ENCODE measurements around the gene C4orf36.
"Not testable (repeated sequence)": the region's sequence is repeated elsewhere in the genome, so short reads cannot be mapped to it uniquely, and the experiment has no call there.

Gene C4orf36

GRCh38 chr4:86917212-86918039, 25.2 kb upstream of the C4orf36 start:
- no peak for DNase-seq (ENCODE audit: low spot score)

- no peak for DNase-seq (ENCODE audit: low spot score)
Observed at GRCh38 chr4:86916392-86916791, 24.2 kb upstream of the C4orf36 start.

DNA sequence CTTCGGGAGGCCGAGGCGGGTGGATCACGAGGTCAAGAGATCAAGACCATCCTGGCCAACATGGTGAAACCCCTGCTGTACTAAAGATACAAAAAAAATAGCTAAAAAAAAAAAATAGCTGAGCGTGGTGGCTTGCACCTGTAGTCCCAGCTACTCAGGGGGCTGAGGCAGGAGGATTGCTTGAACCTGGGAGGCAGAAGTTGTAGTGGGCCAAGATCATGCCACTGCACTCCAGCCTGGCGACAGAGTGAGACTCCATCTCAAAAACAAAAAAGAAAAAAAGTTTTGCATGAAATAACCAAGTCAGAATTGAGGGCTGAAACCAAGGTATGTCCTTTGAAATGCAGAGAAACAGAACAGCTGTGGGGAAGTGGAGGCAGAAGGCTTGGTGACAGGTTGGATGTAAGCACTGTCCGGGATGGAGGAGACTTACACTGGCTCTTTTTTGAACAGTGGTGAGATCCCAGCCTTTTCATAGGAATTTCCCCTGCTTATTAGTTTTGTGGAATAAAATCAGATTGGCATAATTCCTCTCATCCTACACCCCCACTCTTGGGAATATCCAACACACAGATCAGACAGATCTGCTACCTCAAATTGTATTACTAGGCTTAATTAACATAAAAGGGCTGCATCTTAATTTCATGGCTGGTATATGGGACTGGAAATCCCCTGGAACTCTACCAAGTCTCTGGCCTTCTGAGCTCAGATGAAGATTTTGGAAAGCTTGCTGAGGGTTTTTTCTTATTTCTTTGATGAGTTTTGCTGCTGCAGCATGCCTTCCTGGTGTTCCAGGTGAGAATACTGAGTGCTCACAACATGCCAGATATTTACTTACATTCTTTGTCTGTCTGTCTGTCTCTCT, 18.8 kb upstream of the C4orf36 start:
- DNase-seq (ENCODE audit: low spot score) = no peak

GRCh38 chr4:86910369-86910768, 18.1 kb upstream of the C4orf36 start:
- no peak for DNase-seq (ENCODE audit: low spot score)

DNA sequence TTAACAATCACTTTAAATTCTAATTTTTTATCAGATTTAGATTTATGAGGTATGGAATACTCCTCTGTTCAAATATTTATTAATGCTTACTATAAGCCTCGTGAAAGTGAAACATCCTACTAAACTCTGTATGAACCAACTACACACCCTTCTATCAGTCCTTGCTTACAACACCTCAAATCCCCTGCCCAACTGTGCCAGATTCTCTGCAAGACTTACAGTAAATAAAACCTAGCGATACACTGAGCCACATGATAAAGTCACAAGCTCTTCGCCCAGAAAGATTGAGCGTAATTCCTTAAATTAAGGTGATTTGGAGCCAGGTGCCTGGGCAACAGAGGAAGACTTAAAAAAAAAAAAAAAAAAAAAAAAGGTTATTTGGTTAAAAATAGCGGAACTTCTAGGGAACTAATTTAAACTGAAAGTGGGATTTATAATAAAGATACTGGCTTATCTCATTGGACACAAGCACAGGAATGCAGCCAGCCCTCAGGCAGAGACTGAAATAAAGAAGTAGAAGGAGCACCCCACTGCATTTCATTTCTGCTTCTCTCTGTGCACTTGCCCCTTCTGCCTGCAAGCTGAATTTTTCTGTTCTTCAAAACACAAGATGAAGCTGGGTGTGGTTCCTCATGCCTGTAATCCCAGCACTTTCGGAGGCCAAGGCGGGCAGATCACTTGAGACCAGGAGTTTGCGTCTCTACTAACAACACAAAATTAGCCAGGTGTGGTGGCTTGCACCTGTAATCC, 17.5 kb upstream of the C4orf36 start:
- DNase-seq (ENCODE audit: low spot score) = no peak

DNA sequence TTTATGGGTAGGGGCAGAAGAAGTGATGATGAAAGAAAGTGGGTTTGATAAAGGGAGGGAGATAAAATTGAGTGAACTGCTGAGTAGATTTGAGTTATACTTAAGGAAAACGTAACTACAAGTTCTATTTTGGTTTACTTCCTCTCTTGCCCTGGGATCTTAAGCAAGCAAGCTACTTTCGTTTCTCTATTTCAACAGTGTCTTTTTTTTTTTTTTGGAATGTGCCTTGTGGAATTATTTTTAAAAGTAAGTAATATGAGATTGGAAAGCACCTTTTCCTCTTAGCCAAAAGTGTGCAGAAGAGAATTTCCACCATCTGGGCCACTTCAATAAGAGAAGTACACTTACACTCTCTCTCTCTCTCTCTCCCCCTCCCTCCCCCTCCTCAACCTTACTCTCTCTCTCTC, 16.0 kb upstream of the C4orf36 start:
- peak; percentile 35 for DNase-seq (ENCODE audit: low spot score)

GRCh38 chr4:86901864-86902263, 9.6 kb upstream of the C4orf36 start:
- DNase-seq (ENCODE audit: low spot score) = no peak

GRCh38 chr4:86898562-86898961, 6.3 kb upstream of the C4orf36 start:
- DNase-seq (ENCODE audit: low spot score) = no peak

GRCh38 chr4:86896596-86896995, 4.4 kb upstream of the C4orf36 start:
- DNase-seq (ENCODE audit: low spot score) = no peak

GRCh38 chr4:86895692-86896488, 3.7 kb upstream of the C4orf36 start:
- peak; percentile 55 for DNase-seq (ENCODE audit: low spot score)

DNA sequence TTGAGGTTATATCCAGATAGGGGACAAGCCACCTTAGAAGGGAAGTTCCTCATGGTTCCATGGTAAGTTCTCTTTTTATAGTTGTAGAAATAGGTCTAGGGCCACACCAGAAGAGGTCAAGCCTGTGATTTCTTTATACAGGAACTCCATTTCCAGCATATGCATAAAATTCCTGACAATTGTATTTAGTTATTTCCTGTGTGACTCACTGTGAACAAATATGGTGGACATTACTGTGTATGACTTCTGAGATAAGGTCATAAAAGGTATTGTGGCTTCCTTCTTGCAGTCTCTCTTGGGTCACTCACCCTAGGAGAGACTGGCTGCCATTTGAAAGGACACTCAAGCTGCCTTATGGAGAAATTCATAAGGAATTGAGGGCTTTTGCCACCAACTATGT, 2.2 kb upstream of the C4orf36 start:
- no peak for DNase-seq (ENCODE audit: low spot score)

GRCh38 chr4:86893136-86893535, 914 bp upstream of the C4orf36 start:
- DNase-seq (ENCODE audit: low spot score) = no peak

DNA sequence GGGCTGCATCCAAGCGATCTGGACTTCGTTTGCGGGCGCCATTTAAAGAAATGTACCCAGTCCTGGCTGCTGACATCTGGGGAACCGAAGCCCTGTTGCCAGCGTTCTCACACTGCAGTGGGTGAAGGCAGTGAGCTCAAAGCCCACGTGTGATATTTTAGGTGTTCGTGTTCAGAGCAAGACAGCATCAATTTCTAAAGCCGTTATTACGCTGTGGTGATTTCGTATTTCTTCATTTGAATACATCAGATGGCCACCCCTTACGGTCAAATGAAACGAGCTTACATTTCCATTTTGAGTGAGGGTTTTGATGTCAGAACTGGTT, 376 bp upstream of the C4orf36 start:
- no peak for DNase-seq (ENCODE audit: low spot score)

GRCh38 chr4:86890790-86891189, 1.4 kb downstream of the C4orf36 start:
- no peak for DNase-seq (ENCODE audit: low spot score)

DNA sequence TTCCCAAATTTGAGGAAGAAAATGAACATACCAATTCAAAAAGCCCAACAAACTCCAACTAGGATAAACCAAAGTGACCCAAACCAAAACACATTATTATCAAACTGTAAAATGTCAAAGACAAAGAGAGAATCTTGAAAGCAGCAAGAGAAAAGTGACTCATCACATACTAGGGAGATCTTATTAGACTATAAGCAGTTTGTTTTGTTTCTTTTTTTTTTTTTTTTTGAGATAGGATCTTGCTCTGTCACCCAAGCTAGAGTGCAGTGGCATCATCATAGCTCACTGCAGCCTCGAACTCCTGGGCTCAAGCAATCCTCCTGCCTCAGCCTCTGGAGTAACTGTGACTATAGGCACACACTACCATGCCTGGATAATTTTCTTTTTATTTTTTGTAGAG, 12.6 kb downstream of the C4orf36 start:
- DNase-seq (ENCODE audit: low spot score) = no peak

DNA sequence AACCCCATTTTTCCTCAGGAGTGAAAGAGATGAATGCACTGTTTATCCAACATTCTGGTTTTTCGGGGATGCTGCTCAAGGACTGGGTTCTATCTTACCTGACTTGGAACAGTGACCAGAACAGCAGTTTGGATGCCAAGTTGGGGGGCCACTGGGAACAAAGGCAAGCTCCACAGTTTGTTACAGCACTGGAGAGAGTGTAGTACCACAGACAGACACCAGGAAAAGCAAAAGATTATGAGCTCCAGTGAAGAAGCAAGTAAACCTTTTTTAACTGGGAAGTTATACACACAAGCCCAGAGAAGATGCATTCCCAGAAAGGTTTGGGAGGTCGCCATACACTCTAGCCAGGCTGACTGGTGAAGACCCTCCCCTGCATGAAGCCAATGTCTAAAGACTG, 13.6 kb downstream of the C4orf36 start:
- no peak for DNase-seq (ENCODE audit: low spot score)

- peak; percentile 32 for DNase-seq (ENCODE audit: low spot score)
Observed at GRCh38 chr4:86876894-86877685, 15.1 kb downstream of the C4orf36 start.

- not testable (repeated sequence) for DNase-seq (ENCODE audit: low spot score)
Observed at GRCh38 chr4:86875436-86875835, 16.8 kb downstream of the C4orf36 start.

- DNase-seq (ENCODE audit: low spot score) = no peak
Observed at GRCh38 chr4:86872135-86872534, 20.1 kb downstream of the C4orf36 start.

- no peak for DNase-seq (ENCODE audit: low spot score)
Observed at GRCh38 chr4:86870442-86871069, 21.7 kb downstream of the C4orf36 start.

Measured in AG20443 (cell line).